ENCODE measurements around the gene STK26.
"Not testable (repeated sequence)": the region's sequence is repeated elsewhere in the genome, so short reads cannot be mapped to it uniquely, and the experiment has no call there.

Gene STK26

DNA sequence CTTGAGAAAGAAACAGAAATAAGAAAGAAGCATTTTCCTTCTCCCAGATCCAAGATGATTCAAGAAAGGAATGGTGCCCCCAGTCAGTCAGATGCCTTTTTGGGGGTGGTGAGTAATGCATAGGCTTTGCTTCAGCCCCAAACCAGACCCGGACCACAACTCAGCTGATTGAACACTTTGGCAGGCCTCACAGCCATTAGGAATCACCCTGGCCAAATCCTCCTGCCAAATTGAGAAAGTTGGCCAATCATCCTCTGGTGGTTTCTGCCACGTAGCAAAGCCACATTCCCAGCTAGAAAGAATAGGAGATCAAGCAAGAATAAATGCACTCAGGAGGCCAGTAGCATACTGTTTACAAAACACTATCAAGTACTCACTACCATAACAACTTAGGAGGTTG is 71.1 kb downstream of the STK26 start:
- DNase-seq (ENCODE audit: low spot score) = no peak

DNA sequence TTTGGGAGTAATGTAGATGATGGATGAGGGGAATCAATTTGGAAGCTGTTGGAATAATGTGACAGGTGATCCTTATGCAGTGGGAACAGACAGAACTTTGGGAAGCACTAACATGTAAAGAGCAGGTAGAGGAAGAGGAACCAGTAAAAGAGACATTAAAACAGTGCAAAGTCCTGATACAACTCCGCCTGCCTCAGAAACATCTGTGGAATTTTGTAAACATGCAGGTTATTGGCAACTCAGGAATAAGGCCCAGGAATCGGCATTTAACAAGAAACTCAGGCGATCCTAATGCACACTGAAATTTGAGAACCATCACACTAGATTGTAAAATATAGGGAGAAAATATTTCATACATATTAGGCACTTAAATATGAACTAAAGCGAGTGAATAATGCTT is 75.6 kb downstream of the STK26 start:
- DNase-seq (ENCODE audit: low spot score) = not testable (repeated sequence)

DNA sequence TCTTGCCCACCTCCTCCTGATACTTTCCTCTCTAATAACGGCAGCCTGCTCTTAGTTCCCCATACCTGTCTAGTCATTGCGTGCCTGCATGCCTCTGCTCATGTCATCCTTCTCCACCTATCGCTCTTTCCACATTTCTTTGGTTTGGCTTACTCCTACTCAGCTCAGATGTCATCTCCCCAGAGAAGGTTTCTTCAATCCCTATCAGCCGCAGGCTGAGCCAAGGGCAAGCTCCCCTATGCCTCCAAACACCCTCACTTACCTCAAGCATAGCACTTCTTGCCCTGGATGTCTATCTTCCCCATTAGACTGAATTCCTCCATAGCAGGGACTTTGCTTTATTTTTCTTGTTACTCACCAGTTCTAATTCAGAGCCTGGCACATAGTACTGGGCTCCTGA is 78.1 kb downstream of the STK26 start:
- DNase-seq (ENCODE audit: low spot score) = no peak

DNA sequence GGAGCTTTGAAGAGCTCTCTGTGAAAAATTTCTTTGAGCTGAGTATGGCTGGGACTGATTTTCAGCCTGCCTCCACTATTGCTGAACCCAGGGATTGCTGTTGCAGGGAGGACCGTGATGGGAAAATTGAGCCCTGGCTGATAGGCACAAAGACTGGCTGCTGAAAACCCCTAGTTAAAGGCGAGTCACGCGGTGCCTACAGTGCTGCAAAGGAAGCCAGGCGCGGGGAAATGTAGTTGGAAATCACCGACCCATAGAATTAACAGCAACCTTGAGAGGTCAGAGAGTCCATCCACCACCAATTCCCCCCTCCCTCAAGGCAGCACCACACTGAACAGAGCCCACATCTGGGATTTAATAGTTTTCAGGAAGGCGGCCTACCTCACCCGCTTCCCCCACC is 78.7 kb downstream of the STK26 start:
- no peak for DNase-seq (ENCODE audit: low spot score)

DNA sequence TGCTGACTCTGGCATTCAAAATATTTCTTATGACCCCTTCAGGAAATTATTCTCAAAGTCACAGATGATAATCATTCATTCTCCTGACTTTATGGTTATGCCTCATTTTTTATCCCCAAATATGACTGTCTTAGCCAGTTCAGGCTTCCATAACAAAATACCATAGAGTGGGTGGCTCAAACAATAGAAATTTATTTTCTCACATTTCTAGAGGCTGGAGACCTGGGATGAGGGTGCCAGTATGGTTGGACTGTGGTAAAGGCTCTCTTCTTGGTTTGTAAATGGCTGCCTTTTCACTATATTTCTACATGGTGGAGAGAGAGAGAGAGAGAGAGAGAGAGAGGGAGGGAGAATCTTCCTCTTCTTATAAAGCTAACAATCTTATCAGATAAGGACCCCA is 84.2 kb downstream of the STK26 start:
- DNase-seq (ENCODE audit: low spot score) = no peak

DNA sequence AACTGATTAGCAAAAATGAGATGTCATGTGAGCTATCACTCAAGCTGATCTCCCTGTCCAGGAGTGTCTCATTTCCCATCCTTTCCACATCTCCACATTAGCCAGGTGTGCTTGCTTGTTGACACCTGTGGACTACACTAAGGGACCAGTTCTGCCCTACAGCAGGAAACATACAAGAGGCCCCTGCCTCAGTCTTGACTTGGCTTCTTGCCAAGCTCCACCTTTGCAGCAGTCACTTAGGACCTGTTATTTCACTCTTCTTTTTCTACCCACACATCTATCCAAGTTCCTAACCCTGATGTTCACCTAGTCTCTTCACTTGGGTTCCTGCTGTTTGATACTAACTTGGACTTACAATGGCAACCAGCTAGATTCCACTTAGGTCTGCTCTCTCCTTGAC is 91.5 kb downstream of the STK26 start:
- DNase-seq (ENCODE audit: low spot score) = no peak

DNA sequence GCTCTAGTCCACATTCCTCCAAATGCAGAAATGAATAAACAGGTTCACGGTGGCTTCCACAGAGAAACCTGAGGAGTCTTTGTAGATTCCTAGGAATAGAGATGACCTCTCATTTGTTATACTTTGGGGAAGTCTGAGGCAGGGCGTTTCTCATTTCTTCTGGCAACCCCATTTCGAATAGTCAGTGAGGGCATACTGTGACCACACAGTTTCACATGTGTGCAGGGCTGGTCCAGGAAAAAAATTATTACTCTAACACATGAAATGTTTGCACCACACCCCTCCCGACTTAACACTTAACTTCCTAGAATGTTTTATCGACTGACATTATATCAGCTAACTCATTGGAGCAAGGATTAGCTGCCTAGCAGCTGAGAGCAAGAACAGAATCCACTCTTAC is 92.7 kb downstream of the STK26 start:
- no peak for DNase-seq (ENCODE audit: low spot score)

DNA sequence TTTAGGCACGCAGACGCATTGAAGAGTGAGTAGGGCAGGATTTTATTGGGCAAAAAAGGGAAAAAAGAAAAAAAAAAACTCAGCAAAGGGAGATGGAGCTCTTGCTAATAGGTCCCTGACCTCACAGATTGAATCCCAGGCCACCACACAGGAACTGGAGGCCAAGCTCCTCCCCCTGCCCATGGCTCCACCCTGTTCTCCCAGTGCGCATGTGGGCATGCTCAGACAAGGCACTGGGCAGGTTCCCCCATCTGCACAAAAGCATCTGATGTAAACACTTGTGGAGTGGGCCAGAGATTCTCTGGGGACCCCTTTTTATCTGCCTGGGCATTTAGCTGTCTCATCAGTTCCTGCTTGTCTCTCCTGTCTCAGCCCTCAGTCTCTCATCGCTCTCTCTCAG is 95.3 kb downstream of the STK26 start:
- no peak for DNase-seq (ENCODE audit: low spot score)

DNA sequence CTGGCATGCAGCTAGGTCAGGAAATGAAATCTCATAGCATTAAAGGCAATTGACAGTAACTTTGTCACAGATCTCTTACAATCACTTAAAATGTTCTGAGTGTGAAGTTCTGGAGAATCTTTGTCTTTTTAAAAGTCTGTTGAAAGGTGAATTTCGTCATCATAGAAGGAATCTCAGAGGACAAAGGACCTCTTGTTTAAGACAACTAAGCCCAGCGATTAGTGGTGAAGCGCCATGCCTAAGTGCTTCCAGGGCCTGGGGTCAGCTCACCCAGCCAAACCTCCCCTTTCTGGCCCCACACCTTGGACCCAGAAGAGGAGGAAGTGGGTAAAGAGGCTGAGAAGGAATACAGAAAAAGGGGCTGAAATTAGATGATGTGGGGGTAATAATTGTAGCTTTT is 96.2 kb downstream of the STK26 start:
- DNase-seq (ENCODE audit: low spot score) = no peak

DNA sequence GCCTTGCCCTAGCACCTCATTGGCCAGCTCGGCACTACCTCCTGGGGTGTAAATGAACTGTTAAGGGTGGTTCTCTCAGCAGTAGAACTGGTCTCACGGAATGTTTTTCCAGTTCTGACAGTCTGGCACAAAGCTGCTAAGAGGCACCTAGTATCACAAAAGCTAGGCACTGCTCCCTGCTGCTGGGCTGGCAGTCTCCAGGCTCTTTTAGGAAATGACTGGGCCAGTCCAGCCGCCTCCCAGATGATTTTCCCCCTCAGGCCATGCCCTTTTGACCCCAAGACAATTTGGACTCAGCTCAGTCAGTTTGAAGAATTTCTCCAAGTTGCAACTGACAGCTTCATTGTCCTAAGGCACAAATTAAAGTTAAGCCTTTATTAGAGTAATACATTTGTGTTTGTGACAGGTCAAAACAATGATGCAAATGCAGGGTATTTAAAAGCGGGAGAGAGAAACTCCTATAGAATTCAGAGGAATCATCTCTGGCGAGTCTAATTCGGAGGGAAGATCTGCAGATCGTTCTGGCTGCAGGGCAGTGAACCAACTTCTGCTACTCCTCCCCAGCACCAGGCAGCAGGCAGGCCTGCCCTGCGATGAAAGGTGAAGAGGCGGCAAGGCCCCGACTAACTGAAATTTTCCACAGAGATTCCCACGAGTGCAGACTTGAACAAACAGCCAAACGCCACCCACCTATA is 96.9 kb downstream of the STK26 start:
- no peak for DNase-seq (ENCODE audit: low spot score)

DNA sequence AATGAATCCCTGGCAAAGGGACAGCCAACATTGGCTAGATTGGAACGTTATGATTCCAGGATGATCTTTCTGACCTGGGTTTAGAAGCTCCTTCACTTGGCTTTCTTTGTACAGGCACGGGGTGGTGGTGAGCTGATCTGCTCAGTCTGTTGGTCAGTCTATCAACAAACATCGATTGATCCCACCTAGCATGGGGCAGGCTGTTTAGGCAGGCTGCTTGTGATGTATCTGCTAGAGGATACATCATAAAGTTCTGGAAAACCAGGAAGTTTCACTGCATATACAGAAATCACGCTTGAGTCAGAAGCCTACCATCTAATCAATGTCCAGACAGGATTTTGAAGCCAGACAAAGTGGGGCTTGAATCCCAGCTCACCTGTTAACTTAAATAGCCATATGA is 97.8 kb downstream of the STK26 start:
- no peak for DNase-seq (ENCODE audit: low spot score)
